PC-9 (cell line): ENCODE results near the gene SLC6A18.

ENCODE experiments used
- EZH2 ChIP-seq: fragments of 200-600 bp; sonication (generic); IDR thresholded peaks from 2 replicates; pipeline ENCODE4 v1.8.0; 2017; ENCODE audit warnings: antibody characterized with exemption, low read depth
- TF ChIP-seq, protein P1 (sequence below): fragments of 200-600 bp; sonication (generic); conservative IDR thresholded peaks from 2 replicates; pipeline ENCODE4 v1.6.1; 2017; ENCODE audit warnings: mixed run types, antibody characterized with exemption, mild to moderate bottlenecking, moderate library complexity

DNA sequence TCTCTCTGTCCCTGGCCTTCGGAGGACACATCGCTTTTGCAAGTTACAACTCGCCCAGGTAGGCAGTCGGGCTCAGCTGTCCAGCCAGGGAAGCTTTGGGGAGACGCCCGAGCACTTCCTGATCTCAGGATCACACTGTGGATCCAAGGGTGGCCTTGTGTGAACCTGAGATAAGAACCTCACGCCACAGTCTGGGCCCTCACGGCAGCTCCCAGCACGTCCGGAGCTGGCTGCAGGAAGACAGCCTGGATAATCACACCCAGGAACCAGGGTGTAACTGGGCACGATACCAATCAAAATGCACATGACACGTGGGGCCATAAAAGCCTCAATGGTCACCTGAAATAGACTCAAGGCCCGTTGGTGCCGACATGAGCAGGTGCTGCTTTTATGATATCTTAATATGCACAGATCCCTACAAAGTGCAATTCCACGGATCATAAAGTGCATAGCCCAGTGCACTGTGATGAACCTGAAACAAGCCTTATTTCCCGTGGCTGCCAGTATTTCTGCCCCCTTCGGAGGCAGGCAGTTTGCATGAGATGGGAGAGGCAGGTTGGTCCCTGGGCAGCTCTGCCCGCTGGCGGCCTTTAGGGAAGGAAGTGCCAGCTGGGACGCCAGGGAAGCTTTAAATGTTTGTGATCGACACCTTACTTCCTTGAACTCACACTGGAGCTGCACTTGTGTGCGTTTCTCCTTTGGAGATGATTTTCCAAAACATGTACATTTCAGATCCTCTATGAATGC is 14.5 kb downstream of the SLC6A18 start:
- TF ChIP-seq, protein P1, sequence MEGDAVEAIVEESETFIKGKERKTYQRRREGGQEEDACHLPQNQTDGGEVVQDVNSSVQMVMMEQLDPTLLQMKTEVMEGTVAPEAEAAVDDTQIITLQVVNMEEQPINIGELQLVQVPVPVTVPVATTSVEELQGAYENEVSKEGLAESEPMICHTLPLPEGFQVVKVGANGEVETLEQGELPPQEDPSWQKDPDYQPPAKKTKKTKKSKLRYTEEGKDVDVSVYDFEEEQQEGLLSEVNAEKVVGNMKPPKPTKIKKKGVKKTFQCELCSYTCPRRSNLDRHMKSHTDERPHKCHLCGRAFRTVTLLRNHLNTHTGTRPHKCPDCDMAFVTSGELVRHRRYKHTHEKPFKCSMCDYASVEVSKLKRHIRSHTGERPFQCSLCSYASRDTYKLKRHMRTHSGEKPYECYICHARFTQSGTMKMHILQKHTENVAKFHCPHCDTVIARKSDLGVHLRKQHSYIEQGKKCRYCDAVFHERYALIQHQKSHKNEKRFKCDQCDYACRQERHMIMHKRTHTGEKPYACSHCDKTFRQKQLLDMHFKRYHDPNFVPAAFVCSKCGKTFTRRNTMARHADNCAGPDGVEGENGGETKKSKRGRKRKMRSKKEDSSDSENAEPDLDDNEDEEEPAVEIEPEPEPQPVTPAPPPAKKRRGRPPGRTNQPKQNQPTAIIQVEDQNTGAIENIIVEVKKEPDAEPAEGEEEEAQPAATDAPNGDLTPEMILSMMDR = no peak
- no peak for TF ChIP-seq EZH2
